Erythroblast (primary cell): ENCODE results near the gene MAP4K1.

Experiments used
- DNase-seq, 2 experiments: peaks; one replicate each; lab custom pipeline; 2025; lab: John Stamatoyannopoulos, UW
- GATA1 ChIP-seq: IDR thresholded peaks from 2 replicates; pipeline ENCODE4 v1.6.1; 2011; ENCODE audit warnings: low read depth, mild to moderate bottlenecking, control low read depth, low read length, moderate library complexity
- POLR2A ChIP-seq: IDR thresholded peaks from 2 replicates; pipeline ENCODE4 v1.6.1; 2011; ENCODE audit warnings: mild to moderate bottlenecking, low read length

Gene MAP4K1

DNA sequence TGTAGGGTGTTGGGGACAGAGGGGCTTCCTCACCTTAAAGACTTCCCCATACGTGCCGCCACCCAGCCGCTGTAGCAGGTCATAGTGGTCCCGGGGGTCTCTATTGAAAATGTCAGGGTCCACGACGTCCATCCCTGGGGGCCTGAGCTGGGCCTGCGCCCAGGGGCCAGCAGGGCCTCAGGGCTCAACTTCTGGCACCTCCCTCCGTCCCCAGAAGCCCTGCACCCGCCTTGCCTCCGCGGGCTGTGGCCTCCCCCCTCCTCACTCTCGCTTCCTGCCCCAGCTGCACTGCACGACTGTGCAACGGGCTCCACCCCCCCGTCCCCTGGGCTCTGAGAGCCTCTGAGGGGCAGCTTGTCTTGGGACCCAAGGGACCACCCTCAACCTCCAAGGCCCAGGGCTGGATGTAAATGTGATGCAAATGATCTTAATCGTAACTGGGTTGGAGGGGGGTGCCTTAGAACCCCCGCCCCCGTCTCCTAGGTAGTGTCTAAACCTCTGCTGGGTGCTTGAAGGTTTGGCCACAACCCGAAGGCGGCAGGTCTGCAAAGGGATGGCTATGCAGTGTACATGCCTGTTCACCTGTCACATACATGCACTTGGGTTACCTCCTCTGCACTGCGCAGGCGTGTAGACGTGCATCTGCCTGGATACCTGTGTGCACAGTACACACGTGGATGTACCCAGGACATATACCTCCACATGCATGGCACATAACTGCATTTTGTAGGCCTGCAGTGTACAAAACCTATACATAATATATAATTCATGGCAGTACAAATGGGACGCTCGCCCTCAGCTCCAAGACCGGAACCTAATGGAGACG, at the start of gene MAP4K1:
Gene MAP4K1 (minus strand): TSS at position 190 of the 826 bp plus-strand sequence. CDS start 58 bp downstream, at position 132.
- DNase-seq, result peak in 1 of 2 experiments; percentile 62
- no peak for TF ChIP-seq GATA1

- peak; percentile 57 to 72 for DNase-seq
- TF ChIP-seq GATA1 (no peak), POLR2A (no peak)
Measured at GRCh38 chr19:38666663-38667511, 49.1 kb upstream of the MAP4K1 start.

DNA sequence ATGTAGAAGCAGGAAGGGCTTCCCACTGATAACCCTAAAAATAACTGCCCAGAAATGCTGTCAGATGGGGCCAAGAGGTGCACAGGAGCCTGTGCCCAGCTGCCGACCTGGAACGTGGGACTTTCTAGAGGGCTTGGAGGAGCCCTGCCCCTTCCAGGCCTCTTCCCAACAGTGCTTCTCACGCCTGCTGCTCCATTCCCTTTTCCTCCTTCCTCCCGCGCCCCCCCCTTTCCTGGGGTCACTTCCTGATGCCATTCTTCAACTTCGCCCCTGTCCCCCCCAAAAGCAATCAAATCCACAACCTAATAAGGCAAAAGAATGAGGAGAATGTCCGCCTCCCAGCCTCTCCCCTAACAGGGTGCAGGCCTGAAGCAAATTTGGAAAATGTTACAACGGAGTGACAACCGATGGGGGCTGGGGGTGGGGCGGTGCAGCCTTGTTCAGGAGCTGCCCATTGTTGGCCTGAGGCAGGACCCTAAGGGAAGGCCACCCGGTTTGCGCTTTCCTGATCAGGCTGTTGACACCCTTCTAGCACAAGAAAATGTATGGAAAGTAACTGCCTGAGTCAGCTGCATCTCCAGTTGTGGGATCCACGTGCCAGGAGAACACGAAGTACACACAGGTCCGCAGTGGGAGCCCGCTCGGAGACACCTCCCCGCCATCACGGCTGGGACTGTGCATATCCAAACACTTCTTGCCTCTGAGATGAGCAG, 48.4 kb upstream of the MAP4K1 start:
- no peak for TF ChIP-seq GATA1
- no peak for TF ChIP-seq POLR2A
- DNase-seq, result no peak

DNA sequence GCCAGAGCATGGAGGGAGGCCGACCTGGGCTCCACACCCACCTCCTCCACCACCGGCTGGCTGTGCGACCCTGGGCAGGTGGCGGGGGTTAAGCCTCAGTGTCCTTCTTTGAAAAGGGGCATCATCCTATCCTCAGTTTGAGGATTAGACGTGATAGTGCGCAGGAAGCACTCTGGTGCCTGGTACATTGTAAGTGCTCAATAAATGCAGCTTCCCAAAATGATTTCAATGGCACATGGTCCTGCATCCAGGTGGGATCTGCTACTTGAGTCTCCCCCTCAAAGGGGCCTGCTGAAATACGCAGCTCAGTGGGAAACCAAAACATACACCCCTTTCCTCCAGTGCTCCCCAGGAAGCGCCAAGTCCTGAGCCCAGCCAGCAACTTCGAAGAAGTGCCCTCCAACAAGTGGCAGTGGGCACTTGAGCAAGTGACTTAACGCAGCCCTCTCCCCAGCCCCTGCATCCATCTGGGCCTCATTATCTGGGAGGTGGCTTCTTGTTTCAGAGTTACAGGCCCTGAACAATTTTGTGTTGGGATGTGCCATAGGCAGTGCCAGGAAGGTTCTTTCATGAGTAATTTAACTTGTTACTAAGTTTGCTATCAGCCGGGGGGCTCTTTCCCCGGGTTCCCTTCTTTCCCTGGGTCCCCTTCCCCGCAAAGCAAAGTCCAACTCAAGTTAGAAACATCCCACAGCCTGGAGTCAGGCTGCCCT, 47.6 kb upstream of the MAP4K1 start:
- no peak for TF ChIP-seq POLR2A
- no peak for TF ChIP-seq GATA1
- no peak for DNase-seq

GRCh38 chr19:38664503-38665211, 46.9 kb upstream of the MAP4K1 start:
- TF ChIP-seq GATA1 (no peak), POLR2A (peak; percentile 53)
- DNase-seq, result peak; percentile 81 to 86

DNA sequence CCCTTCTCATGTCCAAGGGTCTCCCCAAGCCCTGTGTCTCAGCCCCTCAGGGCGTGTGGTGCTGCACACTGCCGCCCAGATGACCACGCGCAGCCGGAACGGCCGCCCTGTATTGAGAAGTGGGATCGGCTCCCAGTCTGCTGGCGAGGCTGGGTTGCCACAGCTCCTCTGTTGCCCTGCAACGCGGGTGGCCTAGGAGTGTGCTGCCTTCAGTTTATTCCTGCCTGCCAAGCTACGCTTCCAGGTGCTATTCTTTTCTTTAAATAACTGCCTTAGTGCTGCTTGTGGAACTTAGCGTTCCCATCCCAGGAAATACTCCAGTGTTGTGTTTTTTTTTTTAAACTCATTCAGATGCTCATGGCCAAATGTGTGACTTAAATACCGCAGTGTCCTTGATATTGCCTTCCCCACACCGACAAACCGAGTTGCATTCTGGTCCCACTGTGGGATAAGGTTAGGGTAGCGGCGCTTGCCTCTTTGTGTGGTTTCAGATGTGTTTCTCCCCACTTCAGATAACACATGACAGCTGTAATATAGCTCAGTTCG, 46.3 kb upstream of the MAP4K1 start:
- TF ChIP-seq POLR2A, result no peak
- no peak for TF ChIP-seq GATA1
- DNase-seq, result peak; percentile 58 to 71

GRCh38 chr19:38663156-38663651, 45.5 kb upstream of the MAP4K1 start:
- DNase-seq, result no peak
- TF ChIP-seq POLR2A, result no peak
- no peak for TF ChIP-seq GATA1

DNA sequence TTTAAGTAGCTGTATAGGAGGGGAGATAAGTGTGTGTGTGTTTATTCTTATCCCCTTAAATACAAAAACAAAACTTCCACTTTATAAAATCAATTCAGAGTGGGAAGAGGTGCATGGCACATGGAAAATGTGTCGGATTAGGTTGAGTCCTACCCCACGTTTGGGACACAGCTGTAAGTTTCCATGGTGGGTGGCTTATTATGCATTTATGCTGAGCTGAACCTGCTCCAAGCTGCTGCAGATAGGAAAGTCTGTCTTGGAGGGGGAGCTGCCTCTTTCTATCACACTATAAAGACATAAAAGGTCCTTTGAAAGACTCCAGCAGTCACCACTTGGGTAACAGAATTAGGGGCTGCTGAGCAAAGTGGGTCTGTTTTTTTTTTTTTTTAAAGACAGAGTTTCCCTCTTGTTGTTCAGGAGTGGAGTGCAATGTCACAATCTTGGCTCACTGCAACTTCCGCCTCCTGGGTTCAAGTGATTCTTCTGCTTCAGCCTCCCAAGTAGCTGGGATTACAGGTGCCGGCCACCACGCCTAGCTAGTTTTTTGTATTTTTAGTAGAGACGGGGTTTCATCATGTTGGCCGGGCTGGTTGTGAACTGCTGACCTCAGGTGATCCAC, 44.9 kb upstream of the MAP4K1 start:
- TF ChIP-seq POLR2A (no peak), GATA1 (no peak)
- no peak for DNase-seq

GRCh38 chr19:38661996-38662395, 44.2 kb upstream of the MAP4K1 start:
- DNase-seq, result no peak
- TF ChIP-seq GATA1 (no peak), POLR2A (no peak)

- TF ChIP-seq POLR2A, result no peak
- DNase-seq, result no peak
Measured at GRCh38 chr19:38661136-38661535, 43.4 kb upstream of the MAP4K1 start.

DNA sequence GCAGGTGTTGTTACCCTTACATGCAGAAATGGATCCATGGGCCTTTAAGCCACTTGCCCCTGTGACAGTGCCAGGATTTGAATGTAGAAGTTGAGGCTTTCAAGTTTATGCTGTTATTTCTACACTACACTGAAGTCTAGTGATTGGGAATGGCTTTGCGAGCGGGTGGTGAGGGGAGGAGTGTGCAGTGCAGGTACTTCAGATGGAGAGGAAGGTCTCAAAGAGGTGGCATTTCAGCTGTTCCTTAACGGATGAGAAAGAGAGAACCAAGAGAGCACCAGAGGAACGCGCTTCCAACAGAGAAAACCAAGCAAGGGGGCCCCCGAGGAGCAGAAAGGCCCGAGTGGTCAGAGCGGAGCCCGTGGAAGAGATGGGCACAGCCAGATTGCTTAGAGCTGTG, 43.0 kb upstream of the MAP4K1 start:
- no peak for DNase-seq
- TF ChIP-seq POLR2A, result no peak
- no peak for TF ChIP-seq GATA1

DNA sequence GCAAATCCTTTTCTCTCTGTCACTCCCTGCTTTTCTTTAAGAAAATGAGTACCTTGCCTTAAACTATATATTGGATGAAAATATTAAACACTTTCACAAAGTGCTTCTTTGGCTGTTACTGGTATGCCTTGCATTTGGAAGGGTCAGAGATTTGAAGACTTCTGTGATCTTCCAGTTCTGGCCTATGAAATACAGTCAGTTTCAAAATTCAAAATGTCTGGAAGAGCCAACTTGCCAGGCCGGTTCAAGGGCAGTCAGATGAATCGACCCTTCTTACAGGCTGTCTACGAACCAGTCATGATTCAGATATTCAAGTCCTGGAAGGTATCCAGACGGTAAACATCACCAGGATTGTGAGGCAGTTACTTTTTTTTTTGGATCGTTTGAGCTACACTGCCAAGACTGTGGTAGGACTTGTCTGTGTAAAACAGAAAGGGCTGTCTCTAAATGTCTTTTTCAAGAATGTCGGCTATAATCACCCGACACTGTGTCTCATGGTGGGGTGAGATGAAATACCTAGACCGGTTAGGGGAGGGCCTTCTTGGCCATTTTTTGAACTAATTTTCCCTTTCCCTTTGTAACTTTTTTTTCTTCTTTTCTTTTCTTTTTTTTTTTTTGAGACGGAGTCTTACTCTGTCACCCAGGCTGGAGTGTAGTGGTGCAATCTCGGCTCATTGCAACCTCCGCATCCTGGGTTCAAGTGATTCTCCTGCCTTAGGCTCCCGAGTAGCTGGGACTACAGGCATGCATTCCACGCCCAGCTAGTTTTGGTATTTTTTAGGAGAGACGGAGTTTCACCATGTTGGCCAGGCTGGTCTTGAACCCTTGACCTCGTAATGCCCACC, 40.9 kb upstream of the MAP4K1 start:
- TF ChIP-seq GATA1, result no peak
- TF ChIP-seq POLR2A, result no peak
- no peak for DNase-seq
